Activated naive CD8-positive, alpha-beta T cell treated with anti-CD3 and anti-CD28 coated beads, Interleukin-2, amount 50 U/mL, for 24 hours (primary cell): Measurements from ENCODE around the gene HES6.

Source experiments
- ATAC-seq: fragments of 150-1000 bp; cut with Tn5 transposase; one replicate; pipeline ENCODE4 v1.10.0; 2021
- DNase-seq: peaks from one replicate; pipeline ENCODE4 v3.0.0; 2021
- H3K27ac Mint-ChIP-seq: one replicate; pipeline ENCODE4 v1.8.0; 2021; ENCODE audit warnings: mild to moderate bottlenecking, mixed read lengths
- H3K27me3 Mint-ChIP-seq: one replicate; pipeline ENCODE4 v1.8.0; 2021; ENCODE audit warnings: mixed read lengths
- H3K36me3 Mint-ChIP-seq: one replicate; pipeline ENCODE4 v1.8.0; 2021; ENCODE audit warnings: low read depth, mixed read lengths
- H3K4me1 Mint-ChIP-seq: one replicate; pipeline ENCODE4 v1.8.0; 2021; ENCODE audit warnings: mixed read lengths
- H3K4me3 Mint-ChIP-seq: one replicate; pipeline ENCODE4 v1.8.0; 2021; ENCODE audit warnings: mild to moderate bottlenecking, moderate library complexity, mixed read lengths
- H3K9me3 Mint-ChIP-seq: one replicate; pipeline ENCODE4 v1.8.0; 2021; ENCODE audit warnings: mixed read lengths

Gene HES6

DNA sequence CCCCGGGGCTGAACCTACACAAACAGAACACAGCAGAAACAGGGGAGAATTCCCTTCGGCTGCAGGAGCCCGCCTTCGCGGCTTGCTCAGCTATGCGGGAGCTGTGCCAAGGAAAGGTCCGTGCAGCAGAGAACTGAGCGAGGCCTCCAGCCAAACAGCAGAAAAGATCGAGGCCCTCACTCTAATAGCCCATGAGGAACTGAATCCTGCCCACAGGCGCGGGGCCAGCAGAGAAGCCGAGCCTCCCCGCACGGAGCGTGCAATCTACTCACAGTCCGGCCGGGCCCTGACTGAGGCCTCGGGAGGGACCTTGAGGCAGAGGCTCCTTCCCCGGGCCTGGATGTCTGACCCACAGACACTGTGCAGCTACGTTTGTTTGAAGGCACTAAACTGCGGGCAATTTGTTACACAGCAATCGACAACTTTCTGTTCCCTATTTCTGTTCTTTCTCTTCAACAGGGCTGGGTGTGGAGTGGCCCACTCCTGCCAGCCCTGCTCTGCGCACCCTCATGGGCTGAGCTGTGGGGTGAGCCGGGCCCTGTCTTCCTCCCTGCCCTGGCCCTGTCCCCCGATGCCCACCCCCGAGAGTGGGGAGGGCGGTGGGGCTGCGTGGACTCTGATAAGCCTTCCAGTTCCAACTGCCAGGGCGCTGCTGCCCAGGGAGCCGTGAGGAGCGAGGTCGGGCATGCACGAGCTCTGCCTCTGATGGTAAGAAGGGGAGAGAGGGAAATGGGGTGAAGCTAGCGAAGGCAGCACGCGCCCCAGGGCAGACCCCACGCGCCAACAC is 13.7 kb downstream of the HES6 start:
- ATAC-seq (no peak), DNase-seq (no peak)
- H3K4me3 Mint-ChIP-seq, result no peak overlapping the region
- H3K9me3 Mint-ChIP-seq, result no peaks in the 10 kb centered on the region
- no peak overlapping the region for H3K27ac Mint-ChIP-seq
- no peaks in the 10 kb centered on the region for H3K27me3 Mint-ChIP-seq
- H3K4me1 Mint-ChIP-seq, result peaks cover 11% of the 10 kb centered on the region
- peaks cover 6% of the 10 kb centered on the region for H3K36me3 Mint-ChIP-seq

DNA sequence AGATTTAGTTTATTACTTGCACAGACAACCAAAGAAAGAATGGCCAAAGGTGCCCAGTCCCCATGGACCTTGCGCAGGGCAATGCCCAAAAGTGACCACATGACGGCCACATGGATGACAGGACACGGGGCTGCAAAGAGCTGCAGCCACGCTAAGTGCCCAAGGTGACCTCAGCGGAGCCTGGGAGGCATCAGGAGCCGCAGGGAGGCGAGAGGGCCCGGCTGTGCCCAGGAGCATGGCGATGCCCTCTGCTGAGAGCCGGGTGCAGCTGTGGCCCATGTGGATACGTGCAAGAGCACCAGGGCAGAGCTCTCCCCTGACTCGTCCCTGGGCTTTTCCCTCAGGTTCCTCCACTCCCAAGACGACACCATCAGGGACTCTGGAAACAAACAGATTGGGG is 14.7 kb downstream of the HES6 start:
- DNase-seq (no peak), ATAC-seq (no peak)
- H3K4me3 Mint-ChIP-seq, result no peak overlapping the region
- peaks cover 5% of the 10 kb centered on the region for H3K4me1 Mint-ChIP-seq
- no peaks in the 10 kb centered on the region for H3K27me3 Mint-ChIP-seq
- H3K27ac Mint-ChIP-seq, result no peak overlapping the region
- no peaks in the 10 kb centered on the region for H3K9me3 Mint-ChIP-seq
- H3K36me3 Mint-ChIP-seq, result no peaks in the 10 kb centered on the region

GRCh38 chr2:238224356-238225035 is 15.3 kb downstream of the HES6 start:
- Mint-ChIP-seq H3K9me3 (no peaks in the 10 kb centered on the region), H3K4me3 (no peak overlapping the region), H3K4me1 (no peaks in the 10 kb centered on the region), H3K27ac (no peak overlapping the region), H3K27me3 (no peaks in the 10 kb centered on the region), H3K36me3 (no peaks in the 10 kb centered on the region)
- ATAC-seq, result no peak
- no peak for DNase-seq

DNA sequence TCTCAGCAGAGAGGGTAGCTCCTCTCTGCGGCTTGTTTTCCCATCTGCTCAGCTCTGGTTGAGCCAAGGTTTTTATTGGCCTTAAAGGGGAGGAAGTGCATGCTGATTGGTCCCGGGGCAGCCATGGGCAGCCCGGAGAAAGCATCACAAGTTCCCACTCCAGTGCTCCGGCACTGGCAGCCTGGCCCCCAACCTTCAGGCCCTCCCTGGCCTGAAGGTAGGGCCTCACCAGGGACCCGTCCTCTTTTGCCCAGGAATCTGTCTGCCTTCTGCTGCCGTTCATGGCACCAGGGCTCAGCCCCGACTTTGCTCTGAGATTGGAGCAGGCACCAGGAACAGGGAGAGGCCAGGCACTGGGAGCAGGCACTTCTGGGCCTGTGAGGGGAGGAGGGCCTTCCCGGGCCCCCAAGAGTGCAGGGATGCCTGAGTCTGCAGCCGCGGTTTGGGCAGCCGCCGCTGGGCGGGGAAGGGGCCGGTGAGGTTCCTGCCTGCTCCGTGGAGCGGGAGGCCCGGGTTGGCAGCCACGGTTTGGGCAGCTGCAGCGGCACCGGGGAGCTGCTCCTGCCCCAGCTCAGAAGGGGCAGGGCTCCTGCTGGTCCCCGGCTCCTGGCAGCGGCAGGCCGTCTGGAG is 18.8 kb downstream of the HES6 start:
- Mint-ChIP-seq H3K36me3 (no peaks in the 10 kb centered on the region), H3K4me3 (peak overlapping the region; percentile 26), H3K4me1 (no peaks in the 10 kb centered on the region), H3K9me3 (no peaks in the 10 kb centered on the region), H3K27ac (no peak overlapping the region), H3K27me3 (no peaks in the 10 kb centered on the region)
- DNase-seq (no peak), ATAC-seq (peak; percentile 65)

- peak overlapping the region; percentile 26 for H3K4me3 Mint-ChIP-seq
- H3K27me3 Mint-ChIP-seq, result no peaks in the 10 kb centered on the region
- no peaks in the 10 kb centered on the region for H3K4me1 Mint-ChIP-seq
- no peaks in the 10 kb centered on the region for H3K9me3 Mint-ChIP-seq
- H3K27ac Mint-ChIP-seq, result no peak overlapping the region
- H3K36me3 Mint-ChIP-seq, result no peaks in the 10 kb centered on the region
- DNase-seq, result no peak
- no peak for ATAC-seq
Observed at GRCh38 chr2:238220274-238220891, 19.5 kb downstream of the HES6 start.

DNA sequence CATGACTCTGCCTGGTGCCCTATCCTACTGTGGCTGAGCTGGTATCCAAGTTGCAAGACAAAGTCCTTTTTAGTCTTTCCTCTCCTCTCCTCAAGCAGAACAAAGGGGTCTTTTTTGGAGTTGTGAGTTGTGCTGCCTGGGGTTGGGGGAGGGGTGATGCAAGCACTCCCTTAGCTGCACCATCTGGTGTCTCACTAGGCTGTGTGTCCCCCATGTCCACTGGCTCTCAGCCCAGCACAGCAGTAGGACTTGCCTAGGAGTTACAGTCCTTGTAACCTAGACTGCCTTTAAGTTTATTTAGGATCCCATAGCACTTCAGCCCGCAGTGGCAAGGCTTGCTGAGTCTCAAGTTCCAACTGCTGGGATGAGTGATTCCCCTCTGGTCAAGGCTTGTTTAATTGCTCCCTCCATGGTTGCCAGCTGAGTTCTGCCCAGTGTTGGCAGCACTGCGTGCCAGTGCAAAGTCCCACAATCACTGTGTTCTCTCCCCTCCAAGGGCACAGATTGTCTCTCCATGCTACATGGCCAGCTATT is 23.1 kb downstream of the HES6 start:
- Mint-ChIP-seq H3K36me3 (no peaks in the 10 kb centered on the region), H3K27me3 (peaks cover 15% of the 10 kb centered on the region), H3K4me1 (no peaks in the 10 kb centered on the region), H3K9me3 (no peaks in the 10 kb centered on the region), H3K4me3 (no peak overlapping the region), H3K27ac (no peak overlapping the region)
- no peak for DNase-seq
- no peak for ATAC-seq

GRCh38 chr2:238207006-238207405 is 32.8 kb downstream of the HES6 start:
- no peak overlapping the region for H3K27ac Mint-ChIP-seq
- no peak overlapping the region for H3K4me3 Mint-ChIP-seq
- H3K27me3 Mint-ChIP-seq, result peaks cover 2% of the 10 kb centered on the region
- no peaks in the 10 kb centered on the region for H3K9me3 Mint-ChIP-seq
- peaks cover 13% of the 10 kb centered on the region for H3K4me1 Mint-ChIP-seq
- ATAC-seq (no peak), DNase-seq (no peak)
- H3K36me3 Mint-ChIP-seq, result peaks cover 7% of the 10 kb centered on the region

DNA sequence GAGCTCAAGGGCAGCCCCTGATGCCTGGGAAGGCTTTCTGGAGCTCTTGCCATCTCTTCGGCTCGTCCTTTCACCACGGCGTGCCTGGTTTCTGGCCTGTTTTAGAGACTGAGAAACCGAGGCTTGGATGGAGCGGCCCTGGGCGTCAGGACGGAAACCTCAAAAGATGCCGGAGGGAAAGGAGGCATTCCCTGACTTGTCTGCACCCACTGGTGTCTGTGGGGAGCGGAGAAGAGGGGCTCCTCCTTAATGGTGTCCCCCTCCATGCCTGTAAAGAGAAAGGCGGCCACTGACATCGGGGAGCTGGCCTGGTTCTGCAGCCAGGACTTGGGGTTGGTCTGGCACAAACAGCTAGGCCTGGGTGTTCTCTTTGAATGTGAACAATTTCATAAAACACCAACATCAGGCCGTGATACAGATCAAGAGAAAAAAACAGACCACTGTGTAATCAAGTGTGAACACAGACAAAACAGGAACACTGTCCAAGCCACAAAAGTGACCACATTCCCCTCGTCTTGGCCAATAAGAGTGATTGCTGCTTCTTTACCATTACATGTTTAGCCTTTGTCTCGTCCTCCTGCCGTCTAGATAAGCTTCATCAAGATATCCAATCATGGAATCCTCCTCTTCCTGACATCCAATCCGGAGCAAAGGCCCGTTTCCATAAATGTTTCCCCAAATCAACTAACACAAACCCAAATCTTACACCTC is 35.7 kb downstream of the HES6 start:
- Mint-ChIP-seq H3K4me1 (peaks cover 41% of the 10 kb centered on the region), H3K36me3 (peaks cover 15% of the 10 kb centered on the region), H3K9me3 (no peaks in the 10 kb centered on the region), H3K27ac (peak overlapping the region; percentile 84), H3K4me3 (peak overlapping the region; percentile 71), H3K27me3 (no peaks in the 10 kb centered on the region)
- no peak for DNase-seq
- no peak for ATAC-seq

- H3K4me1 Mint-ChIP-seq, result peaks cover 48% of the 10 kb centered on the region
- H3K36me3 Mint-ChIP-seq, result peaks cover 18% of the 10 kb centered on the region
- no peaks in the 10 kb centered on the region for H3K9me3 Mint-ChIP-seq
- DNase-seq, result peak; percentile 91
- H3K27ac Mint-ChIP-seq, result peak within 1 kb of the TSS; percentile 87
- peak within 1 kb of the TSS; percentile 88 for H3K4me3 Mint-ChIP-seq
- peak; percentile 98 for ATAC-seq
- no peaks in the 10 kb centered on the region for H3K27me3 Mint-ChIP-seq
Observed at GRCh38 chr2:238203094-238203972, 36.5 kb downstream of the HES6 start, which contains the start of gene ILKAP. Gene ILKAP, minus strand, starts transcription at chr2:238203695. Its CDS starts 142 bp downstream, at chr2:238203553.

DNA sequence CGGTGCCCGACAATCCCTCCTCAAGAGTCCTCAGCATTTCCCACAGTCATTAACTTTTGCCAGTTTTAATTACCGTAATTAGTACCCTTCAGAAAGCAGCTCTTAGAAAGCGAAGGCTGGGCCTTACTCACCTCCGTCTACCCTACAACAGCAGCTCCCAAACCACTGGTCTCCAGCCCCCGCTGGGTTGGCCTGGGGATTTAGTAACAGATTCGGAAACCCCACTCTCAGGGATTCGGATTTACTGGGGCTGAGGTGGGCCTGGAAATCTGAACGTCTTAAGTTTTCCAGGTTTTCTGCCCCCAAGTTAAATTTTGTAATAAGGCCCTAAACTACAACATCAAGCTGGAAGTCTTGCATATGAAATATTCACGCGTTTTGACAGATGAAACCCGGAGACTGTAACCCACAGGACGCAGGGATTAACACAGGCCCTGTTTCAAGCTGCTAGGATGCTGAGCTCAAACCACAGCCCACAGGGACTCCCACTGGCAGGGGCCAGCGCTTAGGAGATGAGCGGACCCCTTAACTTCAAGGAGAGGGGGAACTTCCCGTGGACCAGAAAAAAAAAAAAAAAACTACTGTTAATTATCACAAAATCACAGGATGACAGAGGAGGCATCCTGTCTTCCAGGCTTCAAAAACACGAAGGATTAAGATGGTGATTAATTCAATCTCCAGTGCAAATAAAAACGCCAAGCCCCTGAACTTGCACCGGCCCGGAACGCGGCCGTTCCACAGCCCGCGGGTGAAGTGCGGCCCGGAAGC is 37.3 kb downstream of the HES6 start:
- DNase-seq (peak; percentile 14), ATAC-seq (no peak)
- H3K9me3 Mint-ChIP-seq, result no peaks in the 10 kb centered on the region
- peaks cover 18% of the 10 kb centered on the region for H3K36me3 Mint-ChIP-seq
- H3K4me3 Mint-ChIP-seq, result peak overlapping the region; percentile 88
- peak overlapping the region; percentile 87 for H3K27ac Mint-ChIP-seq
- no peaks in the 10 kb centered on the region for H3K27me3 Mint-ChIP-seq
- peaks cover 54% of the 10 kb centered on the region for H3K4me1 Mint-ChIP-seq

- H3K36me3 Mint-ChIP-seq, result peaks cover 64% of the 10 kb centered on the region
- no peak for DNase-seq
- H3K27me3 Mint-ChIP-seq, result no peaks in the 10 kb centered on the region
- H3K4me1 Mint-ChIP-seq, result no peaks in the 10 kb centered on the region
- no peak overlapping the region for H3K27ac Mint-ChIP-seq
- H3K9me3 Mint-ChIP-seq, result no peaks in the 10 kb centered on the region
- no peak for ATAC-seq
- H3K4me3 Mint-ChIP-seq, result no peak overlapping the region
Observed at GRCh38 chr2:238190445-238190844, 49.4 kb downstream of the HES6 start.
